Testis (tissue), 3 donors: ENCODE measurements around the gene KIF3B. TPM values are rescaled to one million over a fixed set of nuclear protein-coding genes. Genes with fewer than 3 reads are reported as not detected.

Source experiments
- DNase-seq: peaks from one replicate; pipeline ENCODE4 v3.0.0-alpha.2; 2019
- H3K27ac ChIP-seq, 2 donors: fragments of 200-600 bp; sonication (generic); one replicate each; pipeline ENCODE4 v1.5.1; 2019
- H3K27me3 ChIP-seq: fragments of 200-600 bp; sonication (generic); one replicate; pipeline ENCODE4 v1.5.1; 2019
- H3K36me3 ChIP-seq: fragments of 200-600 bp; sonication (generic); one replicate; pipeline ENCODE4 v1.5.1; 2017; ENCODE audit warnings: low read depth; ENCODE audit errors: missing control alignments
- H3K4me1 ChIP-seq: fragments of 200-600 bp; sonication (generic); one replicate; pipeline ENCODE4 v1.5.1; 2019
- H3K4me3 ChIP-seq, 2 donors: fragments of 200-600 bp; sonication (generic); one replicate each; pipeline ENCODE4 v1.5.1; 2017 to 2019
- H3K9me3 ChIP-seq: fragments of 200-600 bp; sonication (generic); one replicate; pipeline ENCODE4 v1.5.1; 2017
- CTCF ChIP-seq, 3 experiments: fragments of 450-650 bp in 2 of 3; fragments of 200-600 bp in 1 of 3; sonication (generic) in 1 of 3; IDR thresholded peaks; one replicate each; pipeline ENCODE4 v1.5.1; 2016 to 2019; ENCODE audit warnings: antibody characterized with exemption in 3 of 3, mild to moderate bottlenecking in 2 of 3, moderate library complexity in 1 of 3
- POLR2A ChIP-seq: fragments of 450-650 bp; IDR thresholded peaks from one replicate; pipeline ENCODE4 v1.6.1; 2017; ENCODE audit warnings: antibody characterized with exemption, mild to moderate bottlenecking, moderate library complexity
- WGBS, 2 donors: methylation state at CpG; one replicate each; pipeline ENCODE4 v1.1.5; 2018; 5-methylcytosine and 5-hydroxymethylcytosine counted together
- intact Hi-C: fragments of 100-400 bp; cut with DNase I; formaldehyde crosslinking; loops from one replicate; pipeline ENCODE4 v1.15.1; 2023; ENCODE audit warnings: low total_unique reads
- polyA plus RNA-seq: library from polyadenylated mRNA; stranded (reverse); fragments of 350-450 nt; fragmentation: Illumina TruSeq; extraction: RNeasy Lipid Tissue Mini Kit (QIAGEN cat#74804); gene quantifications from one replicate; pipeline ENCODE4 v1.2.3, GENCODE V29; 2014; ENCODE audit warnings: low read depth, low replicate concordance; ENCODE audit not compliant: insufficient read depth
- total RNA-seq, 2 donors: library from RNA; depleted of rRNA; stranded (reverse); fragments of >200 nt; gene quantifications; one replicate each; pipeline ENCODE4 v1.2.3, GENCODE V29; 2016

KIF3B gene
- total and polyA plus RNA-seq, 3 donors from 2014 or later = 33.1 to 55.6 (median 41.2) TPM

- intact Hi-C loops = no loop called here
- WGBS, 2 donors = 80 to 84% methylated on average over 15 of the region's 15 CpGs
- no peak for DNase-seq
- peak overlapping the region in 1 of 2 donors; percentile 53 for H3K27ac ChIP-seq
- TF ChIP-seq CTCF (IDR thresholded peaks at IDR 0.05) (no peak), POLR2A (no peak)
- no peaks in the 10 kb centered on the region for H3K36me3 ChIP-seq
- H3K4me1 ChIP-seq = peaks cover 8% of the 10 kb centered on the region
- H3K4me3 ChIP-seq = no peak overlapping the region
- H3K27me3 ChIP-seq = no peaks in the 10 kb centered on the region
- no peaks in the 10 kb centered on the region for H3K9me3 ChIP-seq
These were observed 12.4 kb downstream of the KIF3B start for GRCh38 chr20:32289661-32290431.

GRCh38 chr20:32291166-32291565, 13.7 kb downstream of the KIF3B start:
- TF ChIP-seq CTCF (IDR thresholded peaks at IDR 0.05) = no peak
- no peak for TF ChIP-seq POLR2A
- WGBS, 2 donors = 89 to 100% methylated on average over 1 of the region's 1 CpG

GRCh38 chr20:32292548-32292947, 15.1 kb downstream of the KIF3B start:
- no peaks in the 10 kb centered on the region for H3K9me3 ChIP-seq
- 94 to 96% methylated on average over 8 of the region's 8 CpGs for WGBS, 2 donors
- H3K4me3 ChIP-seq = no peak overlapping the region
- H3K27ac ChIP-seq = no peak overlapping the region
- H3K27me3 ChIP-seq = no peaks in the 10 kb centered on the region
- H3K4me1 ChIP-seq = no peaks in the 10 kb centered on the region
- no peak for TF ChIP-seq POLR2A
- no peak for TF ChIP-seq CTCF (IDR thresholded peaks at IDR 0.05)
- intact Hi-C loops = no loop called here
- no peak for DNase-seq
- H3K36me3 ChIP-seq = no peaks in the 10 kb centered on the region

More at GRCh38 chr20:32291166-32291565, 13.7 kb downstream of the KIF3B start:
- no peaks in the 10 kb centered on the region for H3K36me3 ChIP-seq
- H3K27me3 ChIP-seq = no peaks in the 10 kb centered on the region
- H3K4me3 ChIP-seq = no peak overlapping the region
- DNase-seq = no peak
- no peaks in the 10 kb centered on the region for H3K4me1 ChIP-seq
- H3K27ac ChIP-seq = no peak overlapping the region
- intact Hi-C loops = no loop called here
- no peaks in the 10 kb centered on the region for H3K9me3 ChIP-seq

GRCh38 chr20:32294071-32294470, 16.6 kb downstream of the KIF3B start:
- 44 to 69% methylated on average over 4 of the region's 4 CpGs for WGBS, 2 donors
- DNase-seq = no peak
- H3K9me3 ChIP-seq = no peaks in the 10 kb centered on the region
- H3K36me3 ChIP-seq = no peaks in the 10 kb centered on the region
- TF ChIP-seq POLR2A = no peak
- no peak for TF ChIP-seq CTCF (IDR thresholded peaks at IDR 0.05)
- H3K27me3 ChIP-seq = no peaks in the 10 kb centered on the region
- H3K4me3 ChIP-seq = no peak overlapping the region
- H3K4me1 ChIP-seq = no peaks in the 10 kb centered on the region
- H3K27ac ChIP-seq = no peak overlapping the region
- intact Hi-C loops = no loop called here

GRCh38 chr20:32296412-32296811, 19.0 kb downstream of the KIF3B start:
- H3K4me3 ChIP-seq = no peak overlapping the region
- no peak overlapping the region for H3K27ac ChIP-seq
- no peaks in the 10 kb centered on the region for H3K9me3 ChIP-seq
- DNase-seq = no peak
- TF ChIP-seq CTCF (IDR thresholded peaks at IDR 0.05) = no peak
- TF ChIP-seq POLR2A = no peak
- 48 to 61% methylated on average over 6 of the region's 6 CpGs for WGBS, 2 donors
- no peaks in the 10 kb centered on the region for H3K4me1 ChIP-seq
- no peaks in the 10 kb centered on the region for H3K27me3 ChIP-seq
- H3K36me3 ChIP-seq = no peaks in the 10 kb centered on the region
- intact Hi-C loops = no loop called here
